SU-DHL-6 (cell line): ENCODE measurements around the gene LRRC7.
"Not testable (repeated sequence)": the region's sequence is repeated elsewhere in the genome, so short reads cannot be mapped to it uniquely, and the experiment has no call there.

Source experiments
- CTCF ChIP-seq: fragments of 200-600 bp; sonication (generic); IDR thresholded peaks from one replicate; pipeline ENCODE4 v1.5.1; 2017; ENCODE audit warnings: antibody characterized with exemption, mild to moderate bottlenecking, low read length, moderate library complexity; ENCODE audit not compliant: insufficient read depth, poor library complexity, severe bottlenecking
- EZH2phosphoT487 ChIP-seq: fragments of 200-600 bp; sonication (generic), shearing (Covaris generic); conservative IDR thresholded peaks from 2 replicates; pipeline ENCODE4 v1.6.1; 2018; ENCODE audit warnings: mild to moderate bottlenecking, antibody characterized with exemption, low read length, moderate library complexity, mixed read lengths

- TF ChIP-seq CTCF, EZH2phosphoT487: not testable (repeated sequence)
Measured at GRCh38 chr1:69928234-69928633, 360.5 kb downstream of the LRRC7 start.
